GM12892 (cell line): ENCODE results near the gene KLHL13.

Source experiments
- POLR2A ChIP-seq: IDR thresholded peaks from 2 replicates; pipeline ENCODE4 v1.6.1; 2011; ENCODE audit warnings: low read depth, low read length, control low read depth
- POLR2AphosphoS5 ChIP-seq: IDR thresholded peaks from 2 replicates; pipeline ENCODE4 v1.6.1; 2011; ENCODE audit warnings: low read depth, low read length, control low read depth
- TAF1 ChIP-seq: IDR thresholded peaks from 2 replicates; pipeline ENCODE4 v1.6.1; 2011; ENCODE audit warnings: low read depth, mild to moderate bottlenecking, control low read depth, low read length, borderline replicate concordance

- no peak for TF ChIP-seq POLR2A
- no peak for TF ChIP-seq TAF1
- TF ChIP-seq POLR2AphosphoS5 = no peak
Observed at GRCh38 chrX:117987373-117987772, 129.2 kb downstream of the KLHL13 start.
